GM06990 (cell line): ENCODE data around the gene ZNF366.

Experiments used
- DNase-seq: peaks from one replicate; pipeline ENCODE4 v3.0.0-alpha.2; 2011; ENCODE audit not compliant: insufficient read length; ENCODE audit errors: extremely low read depth
- H3K27me3 ChIP-seq: replicated peaks from 2 replicates; pipeline ENCODE4 v1.6.0; 2011; ENCODE audit warnings: low read length; ENCODE audit not compliant: control insufficient read depth, insufficient read depth
- H3K36me3 ChIP-seq: 2 replicates; pipeline ENCODE4 v1.5.1; 2011; ENCODE audit warnings: low read length; ENCODE audit not compliant: control insufficient read depth, insufficient read depth
- H3K4me3 ChIP-seq: replicated peaks from 2 replicates; pipeline ENCODE4 v1.5.1; 2011; ENCODE audit warnings: low read depth, mild to moderate bottlenecking, control low read depth, low read length
- TF ChIP-seq, protein P1 (sequence below): IDR thresholded peaks from 2 replicates; pipeline ENCODE4 v1.5.1; 2011; ENCODE audit warnings: low read length, control low read depth, mild to moderate bottlenecking, inconsistent platforms; ENCODE audit not compliant: insufficient read depth, poor library complexity, severe bottlenecking

ZNF366 gene

DNA sequence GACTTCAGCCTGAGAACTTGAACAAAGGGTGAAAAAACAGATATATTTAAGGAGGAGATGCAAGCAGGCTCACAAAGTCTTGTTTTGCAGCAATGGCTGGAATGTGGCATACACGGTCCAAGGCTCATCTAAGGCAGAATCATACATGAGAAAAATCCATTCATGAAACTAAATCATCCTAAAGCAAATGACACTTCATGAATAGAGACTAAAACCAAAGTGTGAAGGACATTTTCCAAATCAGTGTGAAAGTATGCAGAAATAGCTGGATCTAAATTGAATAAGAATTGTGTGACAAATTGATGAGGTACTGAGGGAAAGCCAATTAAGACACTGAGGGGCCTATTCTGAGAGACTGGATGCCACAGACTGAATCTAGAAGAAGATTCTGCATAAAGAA, 27.3 kb downstream of the ZNF366 start:
- no peaks in the 10 kb centered on the region for H3K36me3 ChIP-seq
- no peak overlapping the region for H3K4me3 ChIP-seq
- TF ChIP-seq, protein P1, sequence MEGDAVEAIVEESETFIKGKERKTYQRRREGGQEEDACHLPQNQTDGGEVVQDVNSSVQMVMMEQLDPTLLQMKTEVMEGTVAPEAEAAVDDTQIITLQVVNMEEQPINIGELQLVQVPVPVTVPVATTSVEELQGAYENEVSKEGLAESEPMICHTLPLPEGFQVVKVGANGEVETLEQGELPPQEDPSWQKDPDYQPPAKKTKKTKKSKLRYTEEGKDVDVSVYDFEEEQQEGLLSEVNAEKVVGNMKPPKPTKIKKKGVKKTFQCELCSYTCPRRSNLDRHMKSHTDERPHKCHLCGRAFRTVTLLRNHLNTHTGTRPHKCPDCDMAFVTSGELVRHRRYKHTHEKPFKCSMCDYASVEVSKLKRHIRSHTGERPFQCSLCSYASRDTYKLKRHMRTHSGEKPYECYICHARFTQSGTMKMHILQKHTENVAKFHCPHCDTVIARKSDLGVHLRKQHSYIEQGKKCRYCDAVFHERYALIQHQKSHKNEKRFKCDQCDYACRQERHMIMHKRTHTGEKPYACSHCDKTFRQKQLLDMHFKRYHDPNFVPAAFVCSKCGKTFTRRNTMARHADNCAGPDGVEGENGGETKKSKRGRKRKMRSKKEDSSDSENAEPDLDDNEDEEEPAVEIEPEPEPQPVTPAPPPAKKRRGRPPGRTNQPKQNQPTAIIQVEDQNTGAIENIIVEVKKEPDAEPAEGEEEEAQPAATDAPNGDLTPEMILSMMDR: no peak
- DNase-seq: no peak
- no peaks in the 10 kb centered on the region for H3K27me3 ChIP-seq

- H3K36me3 ChIP-seq: no peaks in the 10 kb centered on the region
- no peaks in the 10 kb centered on the region for H3K27me3 ChIP-seq
- TF ChIP-seq, protein P1: no peak
- H3K4me3 ChIP-seq: no peak overlapping the region
- no peak for DNase-seq
Measured at GRCh38 chr5:72478684-72479083, 28.5 kb downstream of the ZNF366 start.

GRCh38 chr5:72478276-72478675, 28.9 kb downstream of the ZNF366 start:
- TF ChIP-seq, protein P1: no peak
- DNase-seq: no peak
- no peak overlapping the region for H3K4me3 ChIP-seq
- H3K36me3 ChIP-seq: no peaks in the 10 kb centered on the region
- H3K27me3 ChIP-seq: no peaks in the 10 kb centered on the region

DNA sequence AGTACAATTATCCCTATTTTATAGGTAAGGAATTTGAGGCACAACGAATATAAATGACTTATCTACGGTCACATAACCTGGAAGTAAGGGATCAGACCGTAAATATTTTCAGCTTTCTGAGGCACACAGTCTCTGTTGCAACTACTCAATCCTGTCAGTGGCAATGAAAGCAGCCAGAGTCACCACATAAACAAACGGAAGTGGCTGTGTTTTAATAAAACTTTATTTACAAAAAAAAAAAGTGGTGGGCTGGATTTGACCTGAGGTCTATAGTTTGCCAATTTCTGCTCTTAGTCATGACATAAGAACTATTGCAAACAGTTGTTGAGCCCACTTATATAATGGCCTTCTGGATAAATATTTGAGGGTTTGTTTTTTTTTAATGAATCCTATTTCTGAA, 29.6 kb downstream of the ZNF366 start:
- TF ChIP-seq, protein P1: no peak
- Histone ChIP-seq H3K4me3 (no peak overlapping the region), H3K36me3 (no peaks in the 10 kb centered on the region), H3K27me3 (no peaks in the 10 kb centered on the region)
- no peak for DNase-seq

GRCh38 chr5:72477176-72477575, 30.0 kb downstream of the ZNF366 start:
- TF ChIP-seq, protein P1: no peak
- no peaks in the 10 kb centered on the region for H3K36me3 ChIP-seq
- DNase-seq: no peak
- no peaks in the 10 kb centered on the region for H3K27me3 ChIP-seq
- no peak overlapping the region for H3K4me3 ChIP-seq

- TF ChIP-seq, protein P1: no peak
- Histone ChIP-seq H3K27me3 (no peaks in the 10 kb centered on the region), H3K36me3 (no peaks in the 10 kb centered on the region), H3K4me3 (no peak overlapping the region)
- no peak for DNase-seq
Measured at GRCh38 chr5:72476721-72477120, 30.5 kb downstream of the ZNF366 start.
